Left ventricle myocardium inferior (tissue), 1 donor: ENCODE measurements around the gene KRT79. TPM values are rescaled to one million over a fixed set of nuclear protein-coding genes. Genes with fewer than 3 reads are reported as not detected.

Source experiments
- DNase-seq: peaks from one replicate; pipeline ENCODE4 v3.0.0-alpha.2; 2020
- H3K27ac ChIP-seq: fragments of 200-600 bp; replicated peaks from 2 replicates; pipeline ENCODE4 v1.8.0; 2021
- H3K27me3 ChIP-seq: fragments of 200-600 bp; 2 replicates; pipeline ENCODE4 v1.8.0; 2021; ENCODE audit warnings: low read depth
- H3K36me3 ChIP-seq: fragments of 200-600 bp; 2 replicates; pipeline ENCODE4 v1.8.0; 2021
- H3K4me1 ChIP-seq: fragments of 200-600 bp; 2 replicates; pipeline ENCODE4 v1.8.0; 2021
- H3K4me3 ChIP-seq: fragments of 200-600 bp; 2 replicates; pipeline ENCODE4 v1.8.0; 2021; ENCODE audit warnings: mild to moderate bottlenecking, moderate library complexity
- H3K9me3 ChIP-seq: fragments of 200-600 bp; replicated peaks from 2 replicates; pipeline ENCODE4 v1.8.0; 2021
- intact Hi-C: fragments of 100-400 bp; cut with micrococcal nuclease; formaldehyde crosslinking; loops from one replicate; pipeline ENCODE4 v1.11.0; 2022
- total RNA-seq: library from RNA; stranded (reverse); fragmentation: NEBNext Ultra II Directional; extraction: Animal tissue kit (Norgen Biotek cat#: 25700); gene quantifications from one replicate; pipeline ENCODE4 v1.2.1, GENCODE V29; 2021
- TF ChIP-seq, protein P1 (sequence below): fragments of 200-600 bp; IDR thresholded peaks from 2 replicates; pipeline ENCODE4 v1.8.0; 2021; ENCODE audit warnings: antibody characterized with exemption, mild to moderate bottlenecking, borderline replicate concordance
- donor health status: DM: no; HTN: yes; CAD: no; lungs with severe emphysema.

KRT79 gene
- total RNA-seq, 1 donor from 2014 or later, result not detected

DNA sequence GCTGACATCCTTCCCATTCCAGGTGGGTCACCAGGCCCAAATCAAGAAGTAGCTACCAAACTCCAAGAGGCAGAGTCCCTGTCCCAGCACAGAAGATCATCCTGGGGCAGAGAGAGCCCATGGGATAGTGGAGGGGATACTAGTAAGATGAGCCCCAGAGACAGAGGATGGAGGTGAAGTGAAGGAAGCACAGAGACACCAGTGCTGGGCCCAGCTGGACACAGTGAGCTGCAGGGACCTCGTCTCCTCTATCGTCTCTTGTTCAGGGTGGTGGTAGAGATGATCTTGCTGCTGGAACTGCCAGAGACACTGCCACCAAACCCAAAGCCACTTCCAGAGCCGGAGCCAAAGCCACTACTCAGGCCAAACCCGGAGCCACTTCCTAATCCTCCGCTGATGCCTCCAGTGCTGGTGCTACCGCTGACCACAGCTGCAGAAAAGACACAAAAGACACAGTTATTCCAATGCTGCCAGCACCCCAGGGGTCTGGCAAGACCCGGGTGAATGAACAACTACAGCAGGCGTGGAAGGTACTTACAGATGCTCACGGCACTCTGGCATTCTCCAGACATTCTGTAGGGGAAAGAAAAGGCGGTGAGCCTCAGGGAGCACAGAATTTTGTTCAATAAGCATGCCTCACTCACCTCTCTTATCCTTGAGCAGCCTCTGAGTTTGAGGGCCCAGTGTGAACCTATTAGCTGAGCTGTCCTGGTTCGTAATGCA lies 27.1 kb downstream of the KRT79 start:
- TF ChIP-seq, protein P1, sequence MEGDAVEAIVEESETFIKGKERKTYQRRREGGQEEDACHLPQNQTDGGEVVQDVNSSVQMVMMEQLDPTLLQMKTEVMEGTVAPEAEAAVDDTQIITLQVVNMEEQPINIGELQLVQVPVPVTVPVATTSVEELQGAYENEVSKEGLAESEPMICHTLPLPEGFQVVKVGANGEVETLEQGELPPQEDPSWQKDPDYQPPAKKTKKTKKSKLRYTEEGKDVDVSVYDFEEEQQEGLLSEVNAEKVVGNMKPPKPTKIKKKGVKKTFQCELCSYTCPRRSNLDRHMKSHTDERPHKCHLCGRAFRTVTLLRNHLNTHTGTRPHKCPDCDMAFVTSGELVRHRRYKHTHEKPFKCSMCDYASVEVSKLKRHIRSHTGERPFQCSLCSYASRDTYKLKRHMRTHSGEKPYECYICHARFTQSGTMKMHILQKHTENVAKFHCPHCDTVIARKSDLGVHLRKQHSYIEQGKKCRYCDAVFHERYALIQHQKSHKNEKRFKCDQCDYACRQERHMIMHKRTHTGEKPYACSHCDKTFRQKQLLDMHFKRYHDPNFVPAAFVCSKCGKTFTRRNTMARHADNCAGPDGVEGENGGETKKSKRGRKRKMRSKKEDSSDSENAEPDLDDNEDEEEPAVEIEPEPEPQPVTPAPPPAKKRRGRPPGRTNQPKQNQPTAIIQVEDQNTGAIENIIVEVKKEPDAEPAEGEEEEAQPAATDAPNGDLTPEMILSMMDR, result no peak
- H3K9me3 ChIP-seq, result no peaks in the 10 kb centered on the region
- H3K27ac ChIP-seq, result no peak overlapping the region
- no peak overlapping the region for H3K4me3 ChIP-seq
- no peaks in the 10 kb centered on the region for H3K36me3 ChIP-seq
- no peaks in the 10 kb centered on the region for H3K4me1 ChIP-seq
- peaks cover 34% of the 10 kb centered on the region for H3K27me3 ChIP-seq
- intact Hi-C loops, result no loop called here
- no peak for DNase-seq

DNA sequence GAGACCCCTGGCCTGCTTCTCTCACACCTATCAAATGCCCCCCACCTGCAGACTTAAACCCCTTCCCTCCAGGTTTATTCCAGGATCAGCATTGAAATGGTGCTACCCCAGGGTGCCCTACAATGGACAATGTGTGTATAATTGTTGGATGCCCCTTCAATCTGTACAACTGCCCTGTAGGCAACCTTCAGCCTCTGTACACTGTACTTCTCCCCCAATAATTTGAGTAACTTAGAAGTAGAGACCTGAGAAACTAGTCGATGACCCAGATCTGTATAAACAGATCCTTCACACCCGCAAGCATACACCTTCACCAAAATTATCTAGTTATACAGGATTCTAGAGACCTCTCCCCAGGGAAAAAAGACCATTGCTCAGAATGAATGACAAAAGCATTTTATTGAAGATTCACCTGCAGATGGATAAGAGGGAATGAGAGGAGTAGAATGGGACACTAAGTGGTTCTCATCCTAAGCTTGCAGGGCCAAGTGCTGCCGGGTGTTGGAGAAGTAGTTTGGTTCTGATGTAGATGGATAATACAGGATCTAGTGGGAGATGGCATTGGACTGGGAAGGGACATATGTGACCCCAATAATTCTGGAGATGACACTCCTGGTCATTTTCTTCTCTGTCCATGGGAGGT lies 27.8 kb downstream of the KRT79 start:
- intact Hi-C loops, result no loop called here
- Histone ChIP-seq H3K27ac (no peak overlapping the region), H3K36me3 (no peaks in the 10 kb centered on the region), H3K27me3 (peaks cover 34% of the 10 kb centered on the region), H3K4me3 (no peak overlapping the region), H3K9me3 (no peaks in the 10 kb centered on the region), H3K4me1 (no peaks in the 10 kb centered on the region)
- TF ChIP-seq, protein P1, result no peak
- DNase-seq, result no peak

DNA sequence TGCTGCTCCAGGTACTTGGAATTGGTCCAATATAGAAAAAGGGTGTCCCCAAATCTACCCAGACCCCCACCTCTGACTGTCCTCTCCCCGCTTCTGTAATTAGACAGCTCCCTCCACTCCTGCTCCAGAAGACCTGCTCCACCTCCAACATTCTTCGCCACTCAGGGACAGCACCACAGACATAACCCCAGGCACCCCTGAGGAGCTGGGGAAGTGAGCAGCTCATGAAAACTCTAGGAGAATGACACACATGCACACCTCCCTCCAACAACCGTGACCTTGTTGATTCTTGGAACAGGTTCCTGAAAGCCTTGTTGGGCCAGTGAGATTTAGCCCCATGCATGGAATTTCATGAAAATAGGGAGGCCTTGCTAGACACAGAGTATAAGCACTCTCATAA lies 28.4 kb downstream of the KRT79 start:
- DNase-seq, result no peak
- Histone ChIP-seq H3K9me3 (no peaks in the 10 kb centered on the region), H3K27me3 (peaks cover 34% of the 10 kb centered on the region), H3K36me3 (no peaks in the 10 kb centered on the region), H3K4me1 (no peaks in the 10 kb centered on the region), H3K27ac (no peak overlapping the region), H3K4me3 (no peak overlapping the region)
- intact Hi-C loops, result no loop called here
- TF ChIP-seq, protein P1, result no peak

DNA sequence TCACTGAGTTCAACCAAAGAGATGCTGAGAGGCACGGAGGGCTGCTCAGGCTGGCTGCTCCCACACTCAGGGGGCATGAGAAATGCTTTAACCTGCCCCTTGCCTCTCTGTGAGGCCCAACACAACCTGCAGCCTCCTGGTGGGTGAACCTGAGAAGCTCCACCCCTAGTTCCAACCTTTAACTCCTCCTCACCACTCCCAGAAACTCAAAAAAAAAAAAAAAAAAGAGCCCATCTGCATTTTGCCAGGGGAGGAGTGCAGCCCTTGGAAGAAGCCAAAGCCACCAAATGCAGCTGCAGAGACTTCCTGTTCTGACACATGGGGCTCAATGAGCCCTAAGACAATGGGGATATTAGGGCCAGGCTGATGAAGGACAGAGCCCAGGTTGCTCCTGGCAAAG lies 29.1 kb downstream of the KRT79 start:
- Histone ChIP-seq H3K27ac (no peak overlapping the region), H3K36me3 (no peaks in the 10 kb centered on the region), H3K4me1 (no peaks in the 10 kb centered on the region), H3K4me3 (no peak overlapping the region), H3K9me3 (no peaks in the 10 kb centered on the region), H3K27me3 (peaks cover 34% of the 10 kb centered on the region)
- intact Hi-C loops, result no loop called here
- TF ChIP-seq, protein P1, result no peak
- no peak for DNase-seq

DNA sequence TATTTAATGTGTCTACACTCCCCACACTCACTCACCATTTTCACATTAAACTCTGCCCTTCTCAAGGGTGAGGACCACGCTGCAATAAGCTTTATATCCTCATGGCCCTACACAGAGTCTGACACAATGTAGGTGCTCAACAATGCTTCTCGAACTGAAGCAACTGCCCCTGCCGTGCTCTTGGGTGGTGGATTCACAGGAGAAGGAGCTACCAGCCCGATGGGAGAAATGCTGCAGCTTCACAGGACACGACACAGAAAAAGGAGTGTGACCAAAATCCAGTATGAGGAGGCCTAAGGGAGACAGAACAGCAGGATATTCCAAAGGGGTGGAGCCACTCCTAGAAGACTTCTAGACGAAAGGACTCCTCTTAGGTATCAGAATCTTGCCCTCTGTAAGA lies 31.7 kb downstream of the KRT79 start:
- Histone ChIP-seq H3K9me3 (no peaks in the 10 kb centered on the region), H3K27ac (no peak overlapping the region), H3K27me3 (peaks cover 12% of the 10 kb centered on the region), H3K4me1 (no peaks in the 10 kb centered on the region), H3K36me3 (no peaks in the 10 kb centered on the region), H3K4me3 (no peak overlapping the region)
- DNase-seq, result no peak
- intact Hi-C loops, result no loop called here
- TF ChIP-seq, protein P1, result no peak
